ENCODE data around the gene NUDT6. TPM values are rescaled to one million over a fixed set of nuclear protein-coding genes. Genes with fewer than 3 reads are reported as not detected.

Gene NUDT6
- total RNA-seq, 1 experiment from 2014 or later: 4.0 TPM

GRCh38 chr4:122922877-122923511 is 597 bp upstream of the NUDT6 start:
- Histone ChIP-seq H4K20me1 (ENCODE audit: control insufficient read depth, insufficient read depth, insufficient read length) (no peaks in the 10 kb centered on the region), H3K4ac (ENCODE audit: low read depth, low read length) (no peak overlapping the region), H3K4me2 (ENCODE audit: insufficient read depth, insufficient read length, low read length) (peak overlapping the region; percentile 76), H3K9me3 (ENCODE audit: control insufficient read depth, low read depth, low read length) (no peaks in the 10 kb centered on the region), H3K56ac (ENCODE audit: insufficient read length, low read depth, low read length) (no peak overlapping the region), H3K79me2 (ENCODE audit: insufficient read depth, low read length) (peaks cover 17% of the 10 kb centered on the region; the same call in 1 of the 2 replicates), H2BK12ac (ENCODE audit: insufficient read length, low read depth, low read length) (no peak overlapping the region), H3K18ac (ENCODE audit: insufficient read length, low read depth, low read length) (no peak overlapping the region), H4K5ac (ENCODE audit: insufficient read length, low read depth, low read length) (no peak overlapping the region), H3K27ac (ENCODE audit: insufficient read length, low read depth, low read length) (no peak overlapping the region), H3K79me1 (ENCODE audit: insufficient read depth, low read depth, low read length, poor library complexity, severe bottlenecking) (no peaks in the 10 kb centered on the region), H3K14ac (ENCODE audit: insufficient read depth, low read length) (no peak overlapping the region), H2BK15ac (ENCODE audit: low read depth, low read length) (no peak overlapping the region), H4K8ac (replicated peaks; ENCODE audit: insufficient read length, low read depth, low read length) (no peak overlapping the region), H3T11ph (ENCODE audit: low read length) (no peak overlapping the region), H2BK5ac (ENCODE audit: insufficient read length, low read length) (no peak overlapping the region), H3K9ac (ENCODE audit: extremely low read depth, insufficient read length, low read length) (peak overlapping the region; percentile 81), H2AK5ac (ENCODE audit: insufficient read length, low read length) (no peak overlapping the region), H3K23ac (ENCODE audit: insufficient read length, low read depth, low read length) (no peak overlapping the region), H2AFZ (ENCODE audit: low read length) (no peak overlapping the region), H2BK120ac (ENCODE audit: low read depth, low read length, poor library complexity, severe bottlenecking) (no peak overlapping the region), H3K4me1 (ENCODE audit: insufficient read depth, low read length) (peaks cover 7% of the 10 kb centered on the region), H3K27me3 (ENCODE audit: insufficient read depth, low read length) (no peaks in the 10 kb centered on the region), H3K23me2 (ENCODE audit: insufficient read length, low read depth, low read length, poor library complexity, severe bottlenecking) (peaks cover 7% of the 10 kb centered on the region), H4K91ac (ENCODE audit: insufficient read length, low read depth, low read length) (no peak overlapping the region), H2BK20ac (ENCODE audit: low read depth, low read length, poor library complexity, severe bottlenecking) (no peak overlapping the region)
- no peak overlapping the region; a peak in 1 of 5 replicates for H3K4me3 Mint-ChIP-seq
- H3K36me3 Mint-ChIP-seq (ENCODE audit: insufficient read depth in 1 of 3, low read depth in 3 of 3): no peaks in the 10 kb centered on the region
- no peaks in the 10 kb centered on the region for H3K27me3 Mint-ChIP-seq (ENCODE audit: low read depth)
- no peak for TF ChIP-seq CTCF (conservative IDR thresholded peaks at IDR 0.05)
- no CpG with 5 or more reads among the region's 34 CpGs for WGBS (ENCODE audit: extremely low coverage, insufficient read length, low lambda C conversion rate)
- H3K27ac Mint-ChIP-seq: peak overlapping the region; percentile 95 to 97 (median 97)
- H3K4me1 Mint-ChIP-seq: peaks cover 11 to 14% of the 10 kb centered on the region in 2 experiments
- no peaks in the 10 kb centered on the region for H3K9me3 Mint-ChIP-seq
- peak; percentile 88 for DNase-seq
